Spleen (tissue), 11 donors: ENCODE data around the gene TCF3. TPM values are rescaled to one million over a fixed set of nuclear protein-coding genes. Genes with fewer than 3 reads are reported as not detected.
A peak's percentile ranks its signal among the peaks of the same experiment; 100 is the strongest.

Experiments used
- DNase-seq: peaks from one replicate; pipeline ENCODE4 v3.0.0-alpha.2; 2020
- H3K27ac ChIP-seq, 8 donors: fragments of 200-600 bp; sonication (generic) in 7 of 8; 1 replicate in 4 of 8; 2 replicates in 4 of 8; pipeline versions ENCODE4 v1.5.0 to v1.8.0; 2016 to 2021; ENCODE audit warnings: inconsistent platforms in 4 of 8, mild to moderate bottlenecking in 4 of 8, moderate library complexity in 1 of 8
- H3K27me3 ChIP-seq, 7 donors: fragments of 200-600 bp; sonication (generic) in 6 of 7; replicated peaks in 1 of 7; 1 replicate in 4 of 7; 2 replicates in 3 of 7; pipeline versions ENCODE4 v1.5.0 to v1.8.0; 2016 to 2021; ENCODE audit warnings: inconsistent platforms in 3 of 7, mild to moderate bottlenecking in 1 of 7
- H3K36me3 ChIP-seq, 6 donors: fragments of 200-600 bp; sonication (generic) in 5 of 6; 1 replicate in 4 of 6; 2 replicates in 2 of 6; pipeline versions ENCODE4 v1.5.0 to v1.8.0; 2016 to 2021; ENCODE audit warnings: inconsistent platforms in 2 of 6
- H3K4me1 ChIP-seq, 6 donors: fragments of 200-600 bp; sonication (generic) in 5 of 6; 1 replicate in 3 of 6; 2 replicates in 3 of 6; pipeline versions ENCODE4 v1.5.0 to v1.8.0; 2016 to 2021; ENCODE audit warnings: inconsistent platforms in 3 of 6
- H3K4me3 ChIP-seq, 8 donors: fragments of 200-600 bp; sonication (generic) in 7 of 8; 1 replicate in 4 of 8; 2 replicates in 4 of 8; pipeline versions ENCODE4 v1.5.0 to v1.8.0; 2016 to 2021; ENCODE audit warnings: inconsistent platforms in 4 of 8, mild to moderate bottlenecking in 4 of 8, moderate library complexity in 2 of 8
- H3K9me3 ChIP-seq, 8 donors: fragments of 200-600 bp; sonication (generic) in 7 of 8; 1 replicate in 4 of 8; 2 replicates in 4 of 8; pipeline versions ENCODE4 v1.5.0 to v1.8.0; 2016 to 2021; ENCODE audit warnings: inconsistent platforms in 4 of 8
- POLR2A ChIP-seq, 3 donors: fragments of 450-650 bp; IDR thresholded peaks; one replicate each; pipeline ENCODE4 v1.5.1; 2017; ENCODE audit warnings: antibody characterized with exemption in 3 of 3, mild to moderate bottlenecking in 1 of 3
- POLR2AphosphoS5 ChIP-seq, 3 donors: sonication (generic); formaldehyde crosslinking; IDR thresholded peaks; one replicate each; pipeline ENCODE4 v1.5.1; 2017; ENCODE audit warnings: antibody characterized with exemption in 3 of 3
- WGBS, 5 donors: extraction: QIAGEN DNeasy Blood & Tissue Kit in 3 of 5; methylation state at CpG; one replicate each; pipeline versions ENCODE4 v1.1.5 to v1.1.7; 2013 to 2018; 5-methylcytosine and 5-hydroxymethylcytosine counted together
- intact Hi-C: fragments of 100-400 bp; cut with DNase I; formaldehyde crosslinking; loops from one replicate; pipeline ENCODE4 v1.15.0; 2023; ENCODE audit warnings: low total_unique reads
- polyA plus RNA-seq, 3 donors: library from polyadenylated mRNA; stranded (reverse); fragments of 200-250 nt; gene quantifications; one replicate each; pipeline ENCODE4 v1.2.1, GENCODE V29; 2013
- total RNA-seq, 7 donors: library from RNA; depleted of rRNA in 3 of 7; stranded (reverse); fragments of >200 nt in 3 of 7; fragmentation: NEBNext Ultra II Directional in 4 of 7; extraction: Animal tissue kit (Norgen Biotek cat#: 25700) in 4 of 7; gene quantifications; one replicate each; pipeline versions ENCODE4 v1.1.0 to v1.2.1, GENCODE V29; 2016 to 2021
- TF ChIP-seq, protein P1 (sequence below), 11 experiments: fragments of 200-600 bp in 7 of 11; fragments of 450-650 bp in 4 of 11; sonication (generic) in 4 of 11; IDR thresholded peaks in 8 of 11; conservative IDR thresholded peaks in 3 of 11; 1 replicate in 7 of 11; 2 replicates in 4 of 11; pipeline versions ENCODE4 v1.4.0 to v1.8.0; 2016 to 2021; ENCODE audit warnings: antibody characterized with exemption in 11 of 11, inconsistent platforms in 4 of 11, mild to moderate bottlenecking in 1 of 11
- donor health status: healthy with polysubstance abuse.
- donor health status: DM: no; HTN: no; CAD: no; lungs with moderate emphysema.
- donor health status: DM: no; HTN: no; CAD: no.
- donor health status: Bipolar disorder and iron deficiency.
- donor health status: healthy.
- donor health status: DM: no; HTN: no; CAD: no.
- donor health status: DM: yes; HTN: yes; CAD: no.

The TCF3 gene
- total and polyA plus RNA-seq, 10 donors, result 79.2 to 135 (median 100) TPM

DNA sequence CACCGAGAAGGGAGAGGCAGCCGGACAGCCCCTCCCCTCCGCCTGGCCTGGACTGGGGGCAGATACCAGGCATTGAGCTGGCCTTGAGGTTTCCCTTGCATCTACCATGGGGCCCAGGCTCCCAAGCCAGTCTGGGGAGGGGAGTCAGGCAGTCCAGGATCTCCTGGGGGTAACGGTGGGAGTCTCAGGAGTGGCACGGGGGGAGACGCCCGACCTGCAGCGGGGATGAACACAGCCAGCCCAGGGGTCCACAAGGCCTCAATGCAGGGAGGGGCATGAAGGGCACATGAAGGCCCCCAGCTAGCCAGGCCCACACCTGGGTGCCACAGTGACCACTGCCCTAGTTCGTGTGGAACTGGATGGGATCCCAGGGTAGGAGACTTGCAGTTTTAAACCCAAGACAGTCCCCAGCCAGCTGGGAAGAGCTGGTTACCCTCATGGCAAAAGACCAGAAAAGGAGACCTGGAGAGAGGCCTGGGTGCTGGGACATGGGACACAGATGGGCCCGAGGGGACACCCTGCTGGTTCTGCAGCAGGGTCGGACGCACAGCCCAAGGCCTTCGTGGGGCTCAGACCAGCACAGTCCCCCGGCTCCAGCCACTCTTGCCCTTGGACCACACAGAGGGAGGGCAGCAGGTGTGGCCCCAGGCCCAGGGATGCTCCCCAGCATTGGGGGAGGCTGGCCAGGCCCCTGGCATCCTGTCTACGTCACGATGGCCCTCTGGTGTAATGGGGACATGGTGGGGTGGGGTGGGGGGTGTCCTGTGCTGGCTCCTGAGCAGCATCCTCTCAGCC is 42.5 kb downstream of the TCF3 start:
- H3K4me1 ChIP-seq, result peaks cover 19 to 52% (median 31%) of the 10 kb centered on the region in 6 donors
- H3K27ac ChIP-seq, result peak overlapping the region in 4 of 8 donors; percentile 11 to 78 (median 70)
- DNase-seq, result no peak
- WGBS, 5 donors, result 83 to 93% (median 86%) methylated on average over 12 to 16 of the region's 16 CpGs
- intact Hi-C loops, result loop anchor here (5.0 kb wide), 1 partner anchor 42 kb away; the partner anchor contains the start of gene TCF3
- H3K4me3 ChIP-seq, result no peak overlapping the region
- H3K36me3 ChIP-seq, result peaks cover 0 to 55% (median 39%) of the 10 kb centered on the region in 6 donors
- no peaks in the 10 kb centered on the region for H3K27me3 ChIP-seq
- H3K9me3 ChIP-seq, result no peaks in the 10 kb centered on the region
- TF ChIP-seq, protein P1, sequence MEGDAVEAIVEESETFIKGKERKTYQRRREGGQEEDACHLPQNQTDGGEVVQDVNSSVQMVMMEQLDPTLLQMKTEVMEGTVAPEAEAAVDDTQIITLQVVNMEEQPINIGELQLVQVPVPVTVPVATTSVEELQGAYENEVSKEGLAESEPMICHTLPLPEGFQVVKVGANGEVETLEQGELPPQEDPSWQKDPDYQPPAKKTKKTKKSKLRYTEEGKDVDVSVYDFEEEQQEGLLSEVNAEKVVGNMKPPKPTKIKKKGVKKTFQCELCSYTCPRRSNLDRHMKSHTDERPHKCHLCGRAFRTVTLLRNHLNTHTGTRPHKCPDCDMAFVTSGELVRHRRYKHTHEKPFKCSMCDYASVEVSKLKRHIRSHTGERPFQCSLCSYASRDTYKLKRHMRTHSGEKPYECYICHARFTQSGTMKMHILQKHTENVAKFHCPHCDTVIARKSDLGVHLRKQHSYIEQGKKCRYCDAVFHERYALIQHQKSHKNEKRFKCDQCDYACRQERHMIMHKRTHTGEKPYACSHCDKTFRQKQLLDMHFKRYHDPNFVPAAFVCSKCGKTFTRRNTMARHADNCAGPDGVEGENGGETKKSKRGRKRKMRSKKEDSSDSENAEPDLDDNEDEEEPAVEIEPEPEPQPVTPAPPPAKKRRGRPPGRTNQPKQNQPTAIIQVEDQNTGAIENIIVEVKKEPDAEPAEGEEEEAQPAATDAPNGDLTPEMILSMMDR (IDR thresholded peaks at IDR 0.05 in 8 of 11, conservative IDR thresholded peaks at IDR 0.05 in 3 of 11), result no peak
- TF ChIP-seq POLR2AphosphoS5 (IDR thresholded peaks at IDR 0.05) (no peak), POLR2A (IDR thresholded peaks at IDR 0.05) (no peak)

DNA sequence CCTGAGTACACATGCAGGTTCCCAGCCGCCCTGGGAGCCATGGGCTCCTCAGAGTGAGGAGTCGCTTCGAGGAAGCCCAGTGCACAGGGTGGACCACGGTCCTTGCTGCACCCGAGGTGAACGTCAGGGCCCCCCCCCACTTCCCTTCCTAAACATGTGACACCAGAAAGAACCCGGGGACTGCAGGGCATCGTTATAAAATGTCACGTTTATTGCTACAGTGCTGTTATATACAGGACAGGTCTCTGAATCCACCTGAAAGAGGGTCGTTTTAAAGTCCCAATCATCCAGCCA is 43.4 kb downstream of the TCF3 start:
- peak overlapping the region in 6 of 8 donors; percentile 43 to 78 (median 66) for H3K27ac ChIP-seq
- WGBS, 5 donors, result 15 to 30% (median 21%) methylated on average over 10 of the region's 10 CpGs
- no peaks in the 10 kb centered on the region for H3K9me3 ChIP-seq
- H3K36me3 ChIP-seq, result peaks cover 0 to 46% (median 31%) of the 10 kb centered on the region in 6 donors
- peak; percentile 83 for DNase-seq
- H3K4me3 ChIP-seq, result peak overlapping the region in 4 of 8 donors; percentile 7 to 58 (median 14)
- intact Hi-C loops, result loop anchor here (5.0 kb wide), 1 partner anchor 43 kb away; the partner anchor contains the start of gene TCF3
- TF ChIP-seq, protein P1 (IDR thresholded peaks at IDR 0.05 in 8 of 11, conservative IDR thresholded peaks at IDR 0.05 in 3 of 11), result no peak
- peak in 1 of 3 donors; percentile 8 for TF ChIP-seq POLR2AphosphoS5 (IDR thresholded peaks at IDR 0.05)
- no peak for TF ChIP-seq POLR2A (IDR thresholded peaks at IDR 0.05)
- H3K4me1 ChIP-seq, result peaks cover 26 to 60% (median 39%) of the 10 kb centered on the region in 6 donors
- H3K27me3 ChIP-seq, result no peaks in the 10 kb centered on the region

DNA sequence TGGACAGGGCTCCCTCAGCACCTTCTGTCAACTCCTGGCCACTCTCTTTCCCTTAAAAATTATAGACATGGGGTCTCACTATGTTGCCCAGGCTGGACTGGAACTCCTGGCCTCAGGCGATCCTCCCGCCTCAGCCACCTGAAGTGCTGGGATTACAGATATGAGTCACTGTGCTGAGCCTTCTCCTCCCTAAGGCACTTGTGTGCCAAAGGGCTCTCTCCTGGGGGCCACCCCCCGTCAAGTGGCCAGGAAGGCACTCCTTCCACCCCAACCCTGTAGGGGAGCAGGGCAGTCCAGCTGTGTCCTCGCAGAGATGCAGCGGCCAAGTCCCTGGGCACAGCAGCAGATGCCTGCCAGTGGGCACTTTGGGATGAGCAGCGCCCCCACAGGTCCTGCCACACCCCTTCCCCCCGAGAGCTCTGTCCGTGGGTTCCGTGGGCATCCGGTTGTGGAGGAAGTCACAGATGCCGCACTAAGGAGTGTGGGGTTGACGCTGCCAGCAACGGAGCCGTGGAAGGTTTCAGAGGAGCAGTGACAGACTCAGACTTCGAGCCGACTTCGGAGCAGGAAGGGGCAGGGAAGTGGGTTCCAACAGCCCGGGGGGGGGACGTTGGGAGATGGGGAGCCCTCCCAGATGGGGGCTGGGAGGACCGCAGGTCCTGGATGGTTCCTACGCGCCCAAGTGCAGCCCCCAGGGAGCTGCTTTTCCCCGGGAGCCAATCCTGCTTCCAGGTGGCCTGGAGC is 43.9 kb downstream of the TCF3 start:
- TF ChIP-seq POLR2A (IDR thresholded peaks at IDR 0.05) (no peak), POLR2AphosphoS5 (IDR thresholded peaks at IDR 0.05) (peak; percentile 56 to 70 (median 57))
- H3K27me3 ChIP-seq, result no peaks in the 10 kb centered on the region
- peaks cover 32 to 65% (median 45%) of the 10 kb centered on the region in 6 donors for H3K4me1 ChIP-seq
- H3K4me3 ChIP-seq, result peak overlapping the region in 4 of 8 donors; percentile 7 to 58 (median 14)
- no peak for DNase-seq
- peak overlapping the region in 6 of 8 donors; percentile 43 to 78 (median 66) for H3K27ac ChIP-seq
- peaks cover 0 to 43% (median 26%) of the 10 kb centered on the region in 6 donors for H3K36me3 ChIP-seq
- H3K9me3 ChIP-seq, result no peaks in the 10 kb centered on the region
- WGBS, 5 donors, result 28 to 48% (median 33%) methylated on average over 15 to 23 of the region's 23 CpGs
- intact Hi-C loops, result loop anchor here (5.0 kb wide), 1 partner anchor 44 kb away; the partner anchor contains the start of gene TCF3

DNA sequence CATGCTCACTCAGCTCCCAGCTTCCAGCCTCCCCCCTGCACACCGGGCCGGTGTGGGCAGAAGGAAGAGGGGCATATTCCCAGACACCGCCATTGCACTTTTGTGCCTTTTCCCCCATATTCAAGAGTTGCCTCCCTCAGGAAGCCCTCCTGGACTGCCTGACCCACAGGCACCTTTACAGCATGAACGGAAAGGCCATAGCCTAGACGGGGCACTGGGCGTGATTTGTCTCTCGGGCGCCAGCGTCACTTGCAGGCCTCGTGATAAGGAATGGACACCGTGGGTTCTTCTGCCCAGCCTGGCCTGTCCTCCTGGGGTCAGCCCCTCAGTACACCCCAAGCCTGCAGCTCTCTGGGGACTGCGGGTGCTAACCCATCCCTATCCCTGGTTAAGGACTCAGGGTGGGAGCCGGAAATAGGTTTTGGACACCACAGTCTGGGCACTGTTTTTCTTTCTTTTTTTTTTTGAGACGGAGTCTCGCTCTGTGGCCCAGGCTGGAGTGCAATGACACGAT is 46.2 kb downstream of the TCF3 start:
- no peaks in the 10 kb centered on the region for H3K9me3 ChIP-seq
- WGBS, 5 donors, result 18 to 23% (median 19%) methylated on average over 16 of the region's 16 CpGs
- intact Hi-C loops, result loop anchor here (5.0 kb wide), 1 partner anchor 46 kb away; the partner anchor contains the start of gene TCF3
- no peak for DNase-seq
- H3K27ac ChIP-seq, result peak overlapping the region; percentile 80 to 95 (median 94)
- no peaks in the 10 kb centered on the region for H3K27me3 ChIP-seq
- peak overlapping the region in 7 of 8 donors; percentile 81 to 100 (median 95) for H3K4me3 ChIP-seq
- peaks cover 36 to 89% (median 61%) of the 10 kb centered on the region in 6 donors for H3K4me1 ChIP-seq
- peaks cover 0 to 43% (median 3%) of the 10 kb centered on the region in 6 donors for H3K36me3 ChIP-seq
- TF ChIP-seq, protein P1 (IDR thresholded peaks at IDR 0.05 in 8 of 11, conservative IDR thresholded peaks at IDR 0.05 in 3 of 11), result no peak
- no peak for TF ChIP-seq POLR2AphosphoS5 (IDR thresholded peaks at IDR 0.05)
